ENCODE measurements around the gene GNAS.
A peak's percentile ranks its signal among the peaks of the same experiment; 100 is the strongest.

The GNAS gene

DNA sequence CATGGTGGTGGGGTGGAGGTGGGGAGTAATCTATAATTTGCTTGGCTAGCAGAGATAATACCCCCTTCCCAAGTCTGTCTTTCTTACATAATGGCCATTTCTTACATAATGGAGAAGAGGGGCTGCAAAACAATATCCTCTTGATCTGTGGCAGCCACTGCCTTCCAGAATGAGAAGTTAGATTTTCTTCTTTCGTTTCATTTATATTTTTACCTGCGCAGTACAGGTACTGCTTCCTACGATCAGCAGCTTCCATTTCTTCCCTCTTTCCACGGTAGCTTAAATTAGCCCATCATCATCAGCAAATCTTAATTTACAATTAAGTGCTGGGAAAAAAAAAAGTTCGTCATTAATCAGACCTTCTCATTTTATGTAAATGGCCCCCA, 30.2 kb downstream of the GNAS start:
- no peak for DNase-seq (ENCODE audit: low read depth)

GRCh38 chr20:58883241-58883691, 30.8 kb downstream of the GNAS start:
- no peak for DNase-seq (ENCODE audit: low read depth)

- no peak for DNase-seq (ENCODE audit: low read depth)
These were observed 32.5 kb downstream of the GNAS start for GRCh38 chr20:58884966-58885365.

DNA sequence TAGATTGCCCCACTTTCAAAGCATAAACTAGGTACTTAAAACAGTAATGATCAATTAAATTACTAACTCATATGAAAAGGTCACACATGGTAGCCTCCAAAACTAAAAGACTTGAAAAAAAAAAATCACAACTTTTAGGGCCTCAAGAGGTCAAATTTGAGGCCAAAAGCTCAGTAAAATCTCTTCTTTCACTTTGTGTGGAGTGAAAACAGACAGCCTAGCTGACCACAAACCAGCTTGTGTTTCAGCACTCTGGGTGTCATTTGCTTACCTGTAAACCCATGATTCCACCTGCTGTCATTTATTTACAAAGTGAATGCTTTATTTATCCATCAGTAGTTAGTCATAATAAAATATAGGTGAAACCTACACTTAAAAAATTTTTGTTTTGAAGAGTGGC, 34.0 kb downstream of the GNAS start:
- DNase-seq (ENCODE audit: low read depth), result no peak

DNA sequence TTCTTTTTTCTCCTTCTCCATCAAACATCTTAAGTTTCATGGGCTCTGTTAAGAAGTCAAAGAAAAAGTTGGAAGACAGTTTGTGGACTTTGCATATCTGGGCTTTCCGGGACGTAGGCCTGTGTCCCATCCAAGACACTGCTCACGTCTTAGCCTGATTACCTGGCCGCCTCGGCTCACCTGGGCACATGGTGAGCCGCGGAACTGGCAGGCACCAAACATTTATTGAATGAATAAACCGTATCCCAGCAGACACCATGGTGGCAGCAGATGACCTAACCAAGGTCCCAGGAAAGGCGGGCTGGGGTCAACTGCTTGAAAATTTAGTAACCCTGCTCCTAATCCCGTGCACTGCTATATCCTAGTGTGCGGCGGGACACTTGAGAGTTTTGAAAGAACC, 35.6 kb downstream of the GNAS start:
- DNase-seq (ENCODE audit: low read depth), result no peak

DNA sequence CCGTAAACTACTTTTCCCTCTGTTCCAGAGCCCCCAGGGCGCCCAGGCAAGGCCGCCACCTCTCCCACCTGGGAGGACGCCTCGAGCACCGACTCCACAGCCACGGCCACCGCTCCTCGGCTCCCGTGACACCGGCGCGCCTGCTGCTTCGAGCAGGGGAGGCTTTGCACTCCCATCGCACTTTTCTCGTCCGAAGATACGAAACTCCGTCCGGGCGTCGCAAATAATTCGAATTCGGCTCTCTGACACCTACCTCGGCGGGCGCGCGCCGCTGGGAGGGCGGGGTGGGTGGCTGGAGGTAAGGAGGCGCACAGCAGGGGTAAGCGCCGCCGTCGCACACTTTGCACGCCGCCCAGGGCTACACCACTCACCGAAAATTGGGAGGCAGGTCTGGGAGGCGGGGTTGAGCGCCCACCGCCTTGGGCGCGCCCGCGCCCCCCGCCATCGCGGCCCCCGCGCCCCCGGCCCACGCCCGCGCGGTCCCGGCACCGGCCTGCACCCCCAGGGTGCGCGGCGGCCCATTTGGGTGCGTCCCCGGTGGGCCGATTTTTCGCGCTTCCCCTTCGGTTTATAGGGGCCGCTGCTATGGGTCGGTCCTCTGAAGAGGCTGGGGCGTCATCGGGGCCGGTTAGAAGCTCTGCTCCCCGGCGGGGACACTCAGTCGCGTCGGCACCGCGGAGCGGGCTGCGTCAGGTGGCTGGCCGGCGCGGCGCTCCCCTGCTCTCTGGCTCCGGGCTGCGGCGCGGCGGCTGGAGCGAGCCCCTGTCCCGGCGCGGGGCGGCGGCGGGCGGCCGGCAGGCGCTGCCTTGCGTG, 36.2 kb downstream of the GNAS start:
- DNase-seq (ENCODE audit: low read depth), result peak; percentile 70

DNA sequence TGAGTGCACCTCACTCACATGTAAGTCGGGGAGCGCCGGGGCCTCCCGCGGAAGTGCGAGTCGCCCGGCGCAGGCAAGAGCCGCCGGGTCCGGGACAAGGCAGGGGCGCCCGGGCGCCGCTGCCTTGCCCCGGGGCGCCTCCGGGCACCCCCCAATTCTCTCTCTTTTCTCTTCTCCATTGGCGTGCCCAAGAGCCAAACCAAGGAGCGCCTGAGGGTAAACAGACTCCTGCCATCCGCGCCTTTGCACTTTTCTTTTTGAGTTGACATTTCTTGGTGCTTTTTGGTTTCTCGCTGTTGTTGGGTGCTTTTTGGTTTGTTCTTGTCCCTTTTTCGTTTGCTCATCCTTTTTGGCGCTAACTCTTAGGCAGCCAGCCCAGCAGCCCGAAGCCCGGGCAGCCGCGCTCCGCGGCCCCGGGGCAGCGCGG, 36.8 kb downstream of the GNAS start:
- DNase-seq (ENCODE audit: low read depth), result no peak

DNA sequence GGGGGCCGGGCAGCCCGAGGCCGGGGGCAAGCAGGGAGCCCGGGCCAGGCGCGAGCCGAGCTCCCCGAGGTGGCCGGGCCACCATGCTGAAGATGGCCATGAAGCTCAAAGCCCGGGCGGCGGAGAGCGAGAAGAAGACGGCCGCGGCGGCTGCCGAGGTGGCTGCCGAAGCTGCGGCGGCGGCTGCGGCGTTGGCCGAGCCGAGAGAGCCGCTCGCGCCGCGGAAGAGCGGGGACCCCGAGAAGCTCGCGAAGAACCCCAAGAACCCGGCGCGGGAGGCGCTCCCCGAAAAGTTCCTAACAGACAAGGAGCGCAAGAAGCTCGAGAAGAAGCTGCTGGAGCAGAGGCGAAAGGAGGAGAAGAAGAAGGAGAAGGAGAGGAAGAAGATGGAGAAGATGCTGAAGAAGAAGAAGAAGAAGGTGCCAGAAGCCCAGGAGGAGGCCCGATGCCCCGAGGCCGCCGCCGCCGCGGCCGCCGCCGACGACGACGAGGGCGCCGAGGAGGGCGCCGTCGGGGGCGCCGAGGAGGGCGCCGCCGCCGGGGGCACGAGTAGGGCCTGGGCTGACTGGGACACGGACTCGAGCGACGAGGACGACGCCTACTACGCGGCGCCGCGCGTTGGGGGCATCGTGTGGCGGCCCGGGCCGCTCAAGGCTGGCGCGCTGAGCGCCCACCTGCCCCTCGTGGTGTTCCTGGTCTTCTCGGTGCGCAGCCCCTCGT, 37.4 kb downstream of the GNAS start:
- no peak for DNase-seq (ENCODE audit: low read depth)

GRCh38 chr20:58890518-58891085, 38.1 kb downstream of the GNAS start:
- peak; percentile 69 for DNase-seq (ENCODE audit: low read depth)

DNA sequence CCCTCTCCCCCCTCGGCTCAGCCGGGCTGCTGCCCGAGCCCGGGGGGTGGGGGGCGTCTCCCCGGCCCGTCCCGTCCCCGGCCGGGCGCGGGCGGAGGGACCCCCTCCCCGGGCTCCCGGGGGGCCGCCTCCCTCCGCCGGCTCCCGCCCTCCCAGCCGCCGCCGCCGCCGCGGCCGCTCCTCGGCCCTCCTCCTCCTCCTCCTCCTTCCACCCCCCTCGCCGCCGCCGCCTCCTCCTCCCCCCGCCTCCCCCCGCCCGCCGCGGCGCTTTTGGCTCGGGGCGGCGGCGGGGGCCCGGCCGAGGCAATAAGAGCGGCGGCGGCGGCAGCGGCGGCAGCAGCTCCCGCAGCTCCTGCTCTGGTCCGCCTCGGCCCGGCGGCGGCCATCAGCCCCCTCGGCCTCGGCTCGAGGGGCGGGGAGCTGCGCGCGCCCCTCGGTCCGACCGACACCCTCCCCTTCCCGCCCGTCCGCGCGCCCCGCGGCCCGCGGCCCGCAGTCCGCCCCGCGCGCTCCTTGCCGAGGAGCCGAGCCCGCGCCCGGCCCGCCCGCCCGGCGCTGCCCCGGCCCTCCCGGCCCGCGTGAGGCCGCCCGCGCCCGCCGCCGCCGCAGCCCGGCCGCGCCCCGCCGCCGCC, 38.7 kb downstream of the GNAS start:
- peak; percentile 61 for DNase-seq (ENCODE audit: low read depth)

DNA sequence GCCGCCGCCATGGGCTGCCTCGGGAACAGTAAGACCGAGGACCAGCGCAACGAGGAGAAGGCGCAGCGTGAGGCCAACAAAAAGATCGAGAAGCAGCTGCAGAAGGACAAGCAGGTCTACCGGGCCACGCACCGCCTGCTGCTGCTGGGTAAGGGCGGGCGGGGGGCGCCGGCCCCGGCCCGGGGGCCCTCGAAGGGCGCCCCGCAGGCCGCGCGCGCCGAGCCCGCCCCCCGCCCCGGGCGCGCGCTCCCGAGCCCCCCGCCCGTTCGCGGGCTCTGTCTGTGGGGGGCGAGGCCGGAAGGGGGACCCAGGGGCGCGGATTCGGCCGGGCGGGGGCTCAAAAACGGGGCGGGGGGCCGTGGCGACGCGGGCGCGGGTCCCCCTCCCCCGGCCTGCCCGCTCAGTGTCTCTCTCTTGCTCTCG, 39.2 kb downstream of the GNAS start:
- no peak for DNase-seq (ENCODE audit: low read depth)

- DNase-seq (ENCODE audit: low read depth), result peak; percentile 68
These were observed 39.8 kb downstream of the GNAS start for GRCh38 chr20:58892141-58892931.

DNA sequence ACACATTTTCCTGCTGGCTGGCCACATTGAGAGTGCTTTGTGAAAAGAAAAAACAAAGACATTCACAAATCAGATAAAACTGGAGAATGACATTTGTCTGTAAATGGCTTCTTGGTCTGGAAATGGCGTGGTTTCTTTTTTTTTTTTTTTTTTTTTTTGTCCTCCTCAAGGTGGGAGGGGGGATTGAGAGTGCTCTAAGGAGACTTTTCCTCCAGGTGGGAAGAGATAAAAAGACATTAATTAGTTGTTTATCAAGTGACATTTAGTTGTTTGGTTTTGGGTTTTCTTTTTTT, 40.4 kb downstream of the GNAS start:
- DNase-seq (ENCODE audit: low read depth), result no peak

- no peak for DNase-seq (ENCODE audit: low read depth)
These were observed 41.0 kb downstream of the GNAS start for GRCh38 chr20:58893355-58894120.

- DNase-seq (ENCODE audit: low read depth), result no peak
These were observed 42.3 kb downstream of the GNAS start for GRCh38 chr20:58894652-58895447.

DNA sequence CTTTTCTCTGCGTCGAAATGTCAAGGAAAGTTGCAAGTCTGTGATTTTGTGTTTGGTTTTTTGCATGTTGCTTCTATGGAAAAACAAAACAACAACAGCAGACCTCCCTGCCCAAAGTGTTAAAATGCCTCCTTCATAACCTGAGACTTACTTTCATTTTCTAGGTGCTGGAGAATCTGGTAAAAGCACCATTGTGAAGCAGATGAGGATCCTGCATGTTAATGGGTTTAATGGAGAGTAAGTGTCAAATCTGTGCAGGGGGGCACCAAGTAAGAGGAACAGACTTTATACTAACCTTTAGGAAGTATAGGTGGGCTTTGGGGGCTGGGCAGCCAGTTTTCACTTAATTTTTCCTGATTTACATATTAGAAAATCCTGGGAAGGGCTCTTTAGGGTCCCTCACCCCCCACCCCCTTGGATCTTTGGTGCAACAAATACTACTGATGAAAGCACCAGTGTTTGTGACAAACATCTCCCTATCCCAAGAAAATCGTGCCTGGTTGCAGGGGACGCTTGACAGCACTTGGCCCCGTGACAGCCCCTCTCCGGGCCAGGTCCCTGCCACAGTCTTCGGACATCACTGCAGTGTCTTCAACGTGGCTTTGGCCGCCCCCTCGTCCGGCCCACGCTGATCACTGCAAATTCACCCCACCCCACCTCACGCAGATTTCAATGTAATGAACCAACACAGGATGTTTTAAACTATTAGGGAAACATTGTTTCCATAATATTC, 43.1 kb downstream of the GNAS start:
- DNase-seq (ENCODE audit: low read depth), result no peak

GRCh38 chr20:58896820-58897219, 44.3 kb downstream of the GNAS start:
- no peak for DNase-seq (ENCODE audit: low read depth)

DNA sequence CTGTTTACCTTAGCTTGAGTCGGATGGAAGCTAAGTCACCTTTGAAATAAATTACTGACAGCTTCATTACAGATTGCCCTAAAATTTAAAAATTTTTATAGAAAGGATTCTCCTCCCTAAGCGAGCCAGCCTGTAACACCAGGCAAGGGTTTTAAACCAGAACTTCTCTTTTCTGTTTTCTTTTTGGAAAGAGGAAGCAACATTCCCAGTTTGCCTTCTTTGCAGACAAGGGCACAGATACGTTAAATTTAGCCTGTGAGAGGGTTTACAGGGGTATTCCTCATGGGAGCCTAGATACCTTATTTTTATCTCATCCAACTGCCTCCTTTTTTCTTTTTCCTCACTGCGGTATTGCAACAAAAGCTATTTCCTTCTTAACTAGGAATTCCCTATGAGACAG, 45.0 kb downstream of the GNAS start:
- DNase-seq (ENCODE audit: low read depth), result no peak

GRCh38 chr20:58898629-58899408, 46.3 kb downstream of the GNAS start:
- no peak for DNase-seq (ENCODE audit: low read depth)

All from stimulated activated CD8-positive, alpha-beta memory T cell treated with anti-CD3 and anti-CD28 coated beads, Interleukin-4, amount 100 ng/mL, for 24 hours (primary cell).